Fibroblast of lung (primary cell): ENCODE results near the gene TGM6. TPM values are rescaled to one million over a fixed set of nuclear protein-coding genes. Genes with fewer than 3 reads are reported as not detected.

Experiments
- DNase-seq, 2 donors: peaks; one replicate each; pipeline versions ENCODE4 v3.0.0 to v3.0.0-alpha.2; 2010; ENCODE audit warnings: low read depth in 2 of 2
- H2AFZ ChIP-seq: 2 replicates; pipeline ENCODE4 v1.5.1; 2012; ENCODE audit warnings: low read length, control low read depth, inconsistent platforms
- H3K27ac ChIP-seq: 2 replicates; pipeline ENCODE4 v1.5.1; 2011; ENCODE audit warnings: low read length, control low read depth; ENCODE audit not compliant: insufficient read depth
- H3K27me3 ChIP-seq: 2 replicates; pipeline ENCODE4 v1.5.1; 2011; ENCODE audit warnings: mild to moderate bottlenecking, low read length; ENCODE audit not compliant: control insufficient read depth, insufficient read depth
- H3K36me3 ChIP-seq: 2 replicates; pipeline ENCODE4 v1.5.1; 2011; ENCODE audit warnings: low read length; ENCODE audit not compliant: control insufficient read depth, insufficient read depth
- H3K4me1 ChIP-seq: 2 replicates; pipeline ENCODE4 v1.5.1; 2011; ENCODE audit warnings: low read length; ENCODE audit not compliant: control insufficient read depth, insufficient read depth; ENCODE audit errors: extremely low read depth
- H3K4me2 ChIP-seq: 2 replicates; pipeline ENCODE4 v1.5.1; 2011; ENCODE audit warnings: low read length, control low read depth; ENCODE audit not compliant: insufficient read depth; ENCODE audit errors: extremely low read depth
- H3K4me3 ChIP-seq, 4 experiments: fragments of 200-600 bp in 1 of 4; sonication (generic) in 1 of 4; replicated peaks in 1 of 4; 2 replicates each; pipeline ENCODE4 v1.5.1; 2011 to 2016; ENCODE audit warnings: low read length in 4 of 4, low read depth in 3 of 4, mild to moderate bottlenecking in 3 of 4, control low read depth in 2 of 4, inconsistent platforms in 1 of 4, mixed read lengths in 1 of 4; ENCODE audit not compliant: insufficient read depth in 1 of 4; ENCODE audit errors: control extremely low read depth in 1 of 4
- H3K79me2 ChIP-seq: 2 replicates; pipeline ENCODE4 v1.5.1; 2012; ENCODE audit warnings: mild to moderate bottlenecking, low read length, inconsistent platforms; ENCODE audit not compliant: control insufficient read depth, insufficient read depth
- H3K9ac ChIP-seq: 2 replicates; pipeline ENCODE4 v1.5.1; 2011; ENCODE audit warnings: mild to moderate bottlenecking, low read length, control low read depth; ENCODE audit not compliant: insufficient read depth
- H3K9me3 ChIP-seq: 2 replicates; pipeline ENCODE4 v1.5.1; 2012; ENCODE audit warnings: low read depth, low read length; ENCODE audit not compliant: control insufficient read depth, insufficient read depth
- H4K20me1 ChIP-seq: 2 replicates; pipeline ENCODE4 v1.5.1; 2011; ENCODE audit warnings: low read length; ENCODE audit not compliant: control insufficient read depth, insufficient read depth; ENCODE audit errors: extremely low read depth
- EZH2 ChIP-seq: IDR thresholded peaks from 2 replicates; pipeline ENCODE4 v1.5.1; 2012; ENCODE audit warnings: low read length, control low read depth, mild to moderate bottlenecking; ENCODE audit errors: missing control alignments
- polyA plus RNA-seq, 2 donors: library from polyadenylated mRNA; depleted of rRNA in 1 of 2; stranded (reverse) in 1 of 2; unstranded in 1 of 2; fragments of >200 nt; gene quantifications; 2 replicates each; pipeline ENCODE4 v1.2.1, GENCODE V29; 2011 to 2012; ENCODE audit warnings: missing spikeins in 1 of 2
- total RNA-seq: library from RNA; depleted of rRNA; stranded (reverse); fragments of >200 nt; gene quantifications from 2 replicates; pipeline ENCODE4 v1.2.1, GENCODE V29; 2014
- TF ChIP-seq, protein P1 (sequence below), 2 donors: IDR thresholded peaks in 1 of 2; conservative IDR thresholded peaks in 1 of 2; 1 replicate in 1 of 2; 2 replicates in 1 of 2; pipeline ENCODE4 v1.5.1; 2011 to 2012; ENCODE audit warnings: low read length in 2 of 2, control low read depth in 1 of 2, inconsistent platforms in 1 of 2, low read depth in 1 of 2, mild to moderate bottlenecking in 1 of 2

Gene TGM6
- total and polyA plus RNA-seq, 2 donors (not counting 1 experiment from before 2014, with no cell fraction given): not detected

- H3K4me2 ChIP-seq: no peak overlapping the region
- TF ChIP-seq EZH2: no peak
- TF ChIP-seq, protein P1, sequence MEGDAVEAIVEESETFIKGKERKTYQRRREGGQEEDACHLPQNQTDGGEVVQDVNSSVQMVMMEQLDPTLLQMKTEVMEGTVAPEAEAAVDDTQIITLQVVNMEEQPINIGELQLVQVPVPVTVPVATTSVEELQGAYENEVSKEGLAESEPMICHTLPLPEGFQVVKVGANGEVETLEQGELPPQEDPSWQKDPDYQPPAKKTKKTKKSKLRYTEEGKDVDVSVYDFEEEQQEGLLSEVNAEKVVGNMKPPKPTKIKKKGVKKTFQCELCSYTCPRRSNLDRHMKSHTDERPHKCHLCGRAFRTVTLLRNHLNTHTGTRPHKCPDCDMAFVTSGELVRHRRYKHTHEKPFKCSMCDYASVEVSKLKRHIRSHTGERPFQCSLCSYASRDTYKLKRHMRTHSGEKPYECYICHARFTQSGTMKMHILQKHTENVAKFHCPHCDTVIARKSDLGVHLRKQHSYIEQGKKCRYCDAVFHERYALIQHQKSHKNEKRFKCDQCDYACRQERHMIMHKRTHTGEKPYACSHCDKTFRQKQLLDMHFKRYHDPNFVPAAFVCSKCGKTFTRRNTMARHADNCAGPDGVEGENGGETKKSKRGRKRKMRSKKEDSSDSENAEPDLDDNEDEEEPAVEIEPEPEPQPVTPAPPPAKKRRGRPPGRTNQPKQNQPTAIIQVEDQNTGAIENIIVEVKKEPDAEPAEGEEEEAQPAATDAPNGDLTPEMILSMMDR (conservative IDR thresholded peaks at IDR 0.05 in 1 of 2, IDR thresholded peaks at IDR 0.05 in 1 of 2; ENCODE audit: low read depth in 1 of 2, low read length in 2 of 2): no peak
- no peaks in the 10 kb centered on the region for H3K79me2 ChIP-seq
- no peak overlapping the region for H3K27ac ChIP-seq
- no peak overlapping the region for H3K9ac ChIP-seq
- no peak overlapping the region for H3K4me3 ChIP-seq
- H3K27me3 ChIP-seq: no peaks in the 10 kb centered on the region
- DNase-seq: no peak
- H2AFZ ChIP-seq: no peak overlapping the region
- H3K4me1 ChIP-seq: no peaks in the 10 kb centered on the region
- H3K9me3 ChIP-seq: no peaks in the 10 kb centered on the region
- H3K36me3 ChIP-seq: no peaks in the 10 kb centered on the region
- no peaks in the 10 kb centered on the region for H4K20me1 ChIP-seq
These were observed 48.4 kb downstream of the TGM6 start for GRCh38 chr20:2429051-2429450.

- Histone ChIP-seq H3K27ac (no peak overlapping the region), H3K4me3 (no peak overlapping the region), H3K79me2 (no peaks in the 10 kb centered on the region), H3K4me2 (no peak overlapping the region), H3K4me1 (no peaks in the 10 kb centered on the region), H2AFZ (no peak overlapping the region), H3K36me3 (no peaks in the 10 kb centered on the region), H3K9me3 (no peaks in the 10 kb centered on the region), H4K20me1 (no peaks in the 10 kb centered on the region), H3K27me3 (no peaks in the 10 kb centered on the region), H3K9ac (no peak overlapping the region)
- no peak for DNase-seq
- TF ChIP-seq, protein P1 (conservative IDR thresholded peaks at IDR 0.05 in 1 of 2, IDR thresholded peaks at IDR 0.05 in 1 of 2; ENCODE audit: low read depth in 1 of 2, low read length in 2 of 2): no peak
- no peak for TF ChIP-seq EZH2
These were observed 49.8 kb downstream of the TGM6 start for GRCh38 chr20:2430538-2430937.

GRCh38 chr20:2431185-2431584, 50.5 kb downstream of the TGM6 start:
- Histone ChIP-seq H3K9ac (no peak overlapping the region), H3K4me3 (no peak overlapping the region), H4K20me1 (no peaks in the 10 kb centered on the region), H2AFZ (no peak overlapping the region), H3K36me3 (no peaks in the 10 kb centered on the region), H3K27me3 (no peaks in the 10 kb centered on the region), H3K4me2 (no peak overlapping the region), H3K9me3 (no peaks in the 10 kb centered on the region), H3K79me2 (no peaks in the 10 kb centered on the region), H3K27ac (no peak overlapping the region), H3K4me1 (no peaks in the 10 kb centered on the region)
- DNase-seq: no peak
- TF ChIP-seq, protein P1 (conservative IDR thresholded peaks at IDR 0.05 in 1 of 2, IDR thresholded peaks at IDR 0.05 in 1 of 2; ENCODE audit: low read depth in 1 of 2, low read length in 2 of 2): no peak
- no peak for TF ChIP-seq EZH2
